Kidney glomerular epithelial cell (primary cell): ENCODE data around the gene ADAMTSL1.

Source experiments
- DNase-seq: peaks from one replicate; lab custom pipeline; 2025; lab: John Stamatoyannopoulos, UW

The ADAMTSL1 gene

DNA sequence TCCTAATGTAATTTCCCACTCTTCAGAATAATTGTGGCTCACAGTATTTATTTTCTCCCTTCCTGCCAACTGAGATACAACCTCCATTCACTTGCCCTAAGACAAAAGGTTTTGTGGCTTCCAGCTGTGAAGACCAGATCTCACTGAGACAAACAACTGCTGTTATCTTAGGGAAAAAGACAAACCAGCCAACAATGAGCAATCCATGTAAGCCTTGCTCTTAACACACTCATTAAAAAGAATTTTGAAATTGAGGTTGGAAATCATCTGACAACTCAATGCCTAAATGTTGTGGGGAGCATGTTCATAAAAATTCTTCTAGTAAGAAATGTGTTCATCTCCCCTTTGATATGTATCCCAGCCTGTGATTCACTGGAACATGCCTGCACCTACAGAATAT, 132.9 kb downstream of the ADAMTSL1 start:
- no peak for DNase-seq

DNA sequence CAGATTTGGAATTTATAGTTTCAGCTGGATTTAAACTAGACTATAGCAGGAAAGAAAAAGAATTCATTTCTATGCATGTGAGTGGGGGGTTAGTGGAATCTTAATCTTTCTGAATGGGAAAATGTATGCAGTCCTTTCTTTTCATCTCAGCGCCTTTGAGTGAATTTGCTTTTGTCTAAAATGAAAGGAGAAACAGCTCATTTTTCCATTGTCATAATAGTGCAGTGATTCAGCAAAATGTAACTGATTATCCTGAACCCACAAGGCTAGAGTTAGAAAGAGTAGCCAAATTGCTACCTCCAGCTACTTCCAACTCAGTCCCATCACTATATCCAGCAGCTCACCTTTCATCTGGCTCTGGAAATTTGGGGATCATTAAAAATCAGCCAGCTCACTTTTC, 134.4 kb downstream of the ADAMTSL1 start:
- DNase-seq: no peak

DNA sequence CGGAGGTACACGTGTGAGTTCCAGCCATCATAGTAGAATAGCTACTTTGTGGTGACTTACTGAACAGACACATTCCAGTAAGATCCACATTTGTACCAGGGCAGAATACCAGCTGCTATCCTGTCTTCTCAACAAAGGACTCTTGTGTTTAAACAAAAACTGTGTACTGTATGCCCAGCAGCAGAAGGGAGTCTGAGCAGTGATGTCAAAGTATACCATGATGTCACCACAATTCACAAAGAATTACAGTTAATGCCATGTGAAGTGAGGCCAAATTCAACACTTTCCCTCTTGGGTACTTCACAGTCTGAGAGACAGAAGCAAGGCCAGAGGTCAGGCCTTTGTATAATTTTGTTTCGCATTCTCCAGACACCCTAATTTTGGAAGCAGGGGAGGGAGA, 137.0 kb downstream of the ADAMTSL1 start:
- DNase-seq: no peak

DNA sequence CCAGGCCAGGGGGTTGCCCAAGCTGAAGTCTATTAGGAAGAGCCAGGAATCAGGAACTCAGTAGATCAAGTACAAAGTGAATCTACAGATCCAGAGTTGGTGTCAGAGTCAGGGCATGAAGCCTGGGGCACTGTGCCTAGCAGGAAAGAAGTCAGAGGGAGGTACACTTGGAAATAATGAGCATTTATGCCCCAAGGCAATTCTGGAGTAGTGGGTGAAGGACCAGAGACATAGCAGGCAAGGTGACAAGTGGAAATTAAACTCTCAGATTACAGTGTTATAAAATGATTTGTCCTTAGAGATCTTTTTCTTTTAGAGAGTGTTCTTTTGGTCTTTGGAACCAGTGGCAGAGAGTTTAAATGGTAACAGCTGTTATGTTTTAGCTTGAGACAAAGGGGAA, 138.0 kb downstream of the ADAMTSL1 start:
- DNase-seq: no peak

DNA sequence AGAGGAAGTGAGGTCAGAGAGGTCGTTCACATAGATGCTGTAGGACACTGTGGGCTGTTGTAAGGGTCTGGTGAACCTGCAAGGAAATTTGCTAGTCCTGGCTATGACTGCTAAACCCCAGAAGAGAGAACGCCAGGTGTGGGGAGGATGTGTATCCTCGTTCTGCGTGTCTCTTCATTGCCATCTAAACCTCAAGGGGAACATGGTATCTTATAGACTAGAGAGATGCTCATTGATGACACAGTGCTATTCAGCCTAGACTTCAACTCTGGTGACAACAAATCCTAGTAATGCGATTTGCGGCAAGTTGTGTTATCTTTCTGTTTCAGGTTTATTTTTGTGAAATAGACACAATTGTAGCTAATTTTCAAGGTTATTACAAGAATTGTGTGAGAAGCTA, 140.2 kb downstream of the ADAMTSL1 start:
- DNase-seq: no peak

DNA sequence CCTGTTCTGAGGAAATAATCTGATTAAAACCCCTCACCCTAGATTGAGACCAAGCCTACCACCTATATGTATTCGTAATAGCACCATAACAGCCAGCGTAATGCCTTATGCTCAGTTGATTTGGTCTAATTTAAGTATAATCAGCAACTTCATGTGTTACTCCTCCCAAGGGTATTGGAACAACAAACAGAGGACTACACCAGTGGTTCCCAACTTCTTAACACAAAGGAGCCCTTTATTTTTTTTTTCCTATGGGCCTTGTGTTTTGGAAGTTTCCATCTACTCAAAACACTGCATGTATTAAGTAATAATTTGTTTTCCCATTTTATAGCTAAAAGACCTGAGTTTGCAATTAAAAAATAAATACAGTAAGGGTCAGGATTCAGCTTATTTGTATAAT, 140.7 kb downstream of the ADAMTSL1 start:
- DNase-seq: no peak

DNA sequence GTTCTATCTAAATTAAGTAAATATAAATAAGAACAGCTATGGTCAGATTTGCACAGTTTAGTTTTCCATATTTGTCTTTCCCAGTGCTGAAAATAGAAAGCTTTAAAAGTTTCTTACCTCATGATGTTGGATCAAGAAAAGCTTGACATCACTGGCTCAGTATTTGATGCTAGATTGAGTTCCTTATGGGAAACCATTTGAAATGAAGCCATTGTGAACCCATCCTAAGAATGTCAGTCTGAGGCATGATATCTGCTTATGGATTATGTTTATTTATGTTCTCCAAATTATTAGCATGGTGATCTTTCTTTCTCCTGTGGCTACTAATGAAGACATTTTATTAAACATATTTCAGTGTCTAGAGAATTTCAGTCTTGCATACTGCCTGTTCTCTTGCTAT, 143.0 kb downstream of the ADAMTSL1 start:
- no peak for DNase-seq

DNA sequence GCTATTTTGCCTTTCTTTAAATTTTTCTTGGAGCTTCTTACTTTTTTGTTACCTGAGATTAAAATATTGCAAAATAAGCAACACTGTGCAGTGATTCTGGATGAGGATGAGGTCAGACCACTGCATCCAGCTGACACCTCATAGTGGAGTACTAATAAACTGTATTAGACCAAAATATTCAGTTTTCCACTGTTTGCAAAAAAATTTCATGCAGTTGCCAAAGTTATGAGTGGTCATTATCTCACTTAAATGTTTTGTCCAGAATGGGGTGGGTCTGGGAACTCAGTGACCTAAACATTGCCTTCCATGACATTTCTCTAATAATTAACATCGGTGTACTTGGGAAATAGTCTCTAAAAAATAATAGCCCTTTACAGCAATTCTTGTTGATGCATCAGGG, 143.8 kb downstream of the ADAMTSL1 start:
- no peak for DNase-seq

DNA sequence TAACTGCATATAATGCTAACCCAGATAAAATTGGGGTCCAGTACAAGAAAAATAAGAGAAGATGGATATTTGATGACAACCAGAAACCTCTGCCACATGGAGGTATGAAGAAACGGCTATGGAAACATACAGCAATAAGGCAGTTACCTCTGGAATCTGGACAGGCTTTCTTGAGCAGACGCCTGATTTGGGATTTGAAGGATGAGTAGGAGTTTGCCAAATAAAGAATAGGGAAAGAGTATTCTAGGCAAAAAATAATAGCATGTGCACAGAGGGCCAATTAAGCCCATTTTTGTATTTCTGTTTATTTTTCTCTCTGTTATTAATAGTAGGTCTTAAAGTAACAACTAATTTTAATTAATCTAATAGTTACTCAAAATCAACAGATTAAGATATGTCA, 144.9 kb downstream of the ADAMTSL1 start:
- no peak for DNase-seq

DNA sequence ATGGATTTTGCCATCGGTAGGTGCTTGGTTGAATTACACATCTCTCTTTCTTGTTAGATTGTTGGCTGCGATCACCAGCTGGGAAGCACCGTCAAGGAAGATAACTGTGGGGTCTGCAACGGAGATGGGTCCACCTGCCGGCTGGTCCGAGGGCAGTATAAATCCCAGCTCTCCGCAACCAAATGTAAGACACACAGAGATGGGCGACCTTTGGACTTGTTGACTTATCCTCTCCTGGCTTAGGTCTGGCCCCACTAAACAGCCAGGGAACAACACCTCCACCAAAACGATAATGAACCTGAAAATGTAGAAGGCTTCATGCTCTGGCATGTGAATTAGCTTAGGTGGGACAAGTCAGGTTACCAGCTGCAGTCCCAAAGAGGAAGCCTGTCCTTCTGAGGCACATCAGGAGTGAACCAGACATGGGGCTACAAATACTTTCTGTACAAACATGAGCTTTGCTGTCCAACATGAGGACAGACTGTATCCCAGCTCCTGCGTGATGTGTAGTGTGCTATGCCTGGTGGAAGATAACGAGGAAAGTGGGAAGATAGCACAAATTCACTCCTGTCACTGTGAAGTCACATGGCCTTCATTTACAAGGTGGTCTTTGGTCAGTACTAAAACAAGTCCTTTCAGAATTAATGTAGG, 148.4 kb downstream of the ADAMTSL1 start:
- no peak for DNase-seq

DNA sequence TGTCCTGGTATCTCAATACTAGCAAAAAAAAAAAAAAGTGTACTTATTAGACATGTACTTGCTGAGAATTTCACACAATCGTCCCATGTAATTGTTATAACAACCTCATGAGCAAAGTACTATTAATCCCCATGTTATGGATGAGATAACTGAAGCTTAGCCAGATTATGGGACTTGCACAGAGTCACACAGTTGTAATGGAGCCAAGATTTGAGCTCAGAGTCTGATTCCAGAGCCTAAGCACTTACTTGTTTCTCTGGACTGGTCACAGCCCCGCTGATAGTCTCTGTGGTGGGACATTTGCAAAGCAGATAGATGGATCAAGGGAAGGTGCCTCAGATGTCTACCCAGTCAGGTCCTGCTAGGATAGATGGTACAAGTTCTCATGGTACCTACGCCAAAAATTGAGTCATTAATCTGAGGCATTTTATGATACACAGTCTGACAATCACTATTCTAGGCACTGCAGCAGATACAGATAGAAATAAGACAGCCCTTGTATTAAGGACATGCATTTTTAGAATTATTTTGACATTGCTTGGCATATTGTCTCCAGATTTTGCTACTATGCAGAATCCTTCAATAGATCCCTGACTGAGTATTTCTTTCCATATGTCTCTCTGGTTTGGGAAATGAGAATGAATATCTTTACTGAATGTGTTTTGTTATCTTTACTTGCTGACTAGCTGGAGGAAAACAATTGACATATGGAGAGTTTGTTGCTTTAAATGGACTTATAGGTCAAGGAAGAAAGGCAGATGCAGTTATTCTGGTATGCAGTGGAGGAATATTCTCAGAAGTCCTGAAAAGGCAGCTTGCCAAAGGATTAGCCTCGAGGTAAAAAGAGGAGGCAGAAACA, 149.5 kb downstream of the ADAMTSL1 start:
- no peak for DNase-seq

DNA sequence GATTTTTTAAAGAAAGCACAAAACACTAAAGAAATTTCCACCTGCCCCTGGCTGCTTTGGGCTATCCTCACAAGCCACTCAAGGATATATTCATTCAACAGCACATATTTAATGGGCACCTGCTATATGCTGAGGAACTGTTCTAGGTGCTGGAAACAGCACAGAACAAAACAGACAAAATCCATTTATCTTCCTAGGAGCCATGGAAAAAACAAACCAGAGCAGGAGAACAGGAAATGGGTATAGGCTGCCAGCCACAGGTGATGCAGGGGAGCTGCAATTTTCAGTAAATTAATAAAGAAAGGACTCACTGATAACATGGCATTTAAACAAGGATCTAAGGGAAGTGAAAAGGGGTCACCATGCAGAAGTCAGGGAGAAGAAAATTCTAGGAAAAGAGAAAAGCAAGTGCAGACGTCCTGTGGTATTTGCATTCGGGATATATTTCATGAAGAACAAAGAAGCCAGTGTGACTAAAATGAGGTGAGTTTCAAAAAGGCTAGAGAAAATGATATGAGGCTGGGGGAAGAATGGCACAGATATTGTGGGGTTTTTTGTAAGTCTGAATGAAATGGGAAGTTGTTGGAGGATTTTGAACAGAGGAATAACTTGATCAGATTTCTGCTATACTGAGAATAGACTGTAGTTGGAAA, 152.2 kb downstream of the ADAMTSL1 start:
- no peak for DNase-seq

DNA sequence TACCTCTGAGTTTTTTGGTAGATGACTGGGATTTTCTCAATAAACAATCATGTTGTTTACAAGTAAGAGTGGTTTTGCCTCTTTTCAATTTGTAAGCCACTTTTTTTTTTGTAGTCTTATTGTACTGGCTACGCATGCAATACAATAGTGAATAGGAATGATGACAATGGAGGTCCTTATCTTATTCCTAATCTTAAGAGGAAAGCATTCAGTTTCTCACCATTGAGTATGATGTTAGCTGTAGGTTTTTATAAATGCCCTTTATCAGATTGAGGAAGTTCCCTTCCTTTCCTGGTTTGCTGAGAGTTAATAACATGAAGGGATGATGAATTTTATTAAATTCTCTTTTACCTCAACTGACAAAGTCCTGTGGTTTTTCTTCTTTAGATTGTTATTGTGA, 155.2 kb downstream of the ADAMTSL1 start:
- DNase-seq: no peak

DNA sequence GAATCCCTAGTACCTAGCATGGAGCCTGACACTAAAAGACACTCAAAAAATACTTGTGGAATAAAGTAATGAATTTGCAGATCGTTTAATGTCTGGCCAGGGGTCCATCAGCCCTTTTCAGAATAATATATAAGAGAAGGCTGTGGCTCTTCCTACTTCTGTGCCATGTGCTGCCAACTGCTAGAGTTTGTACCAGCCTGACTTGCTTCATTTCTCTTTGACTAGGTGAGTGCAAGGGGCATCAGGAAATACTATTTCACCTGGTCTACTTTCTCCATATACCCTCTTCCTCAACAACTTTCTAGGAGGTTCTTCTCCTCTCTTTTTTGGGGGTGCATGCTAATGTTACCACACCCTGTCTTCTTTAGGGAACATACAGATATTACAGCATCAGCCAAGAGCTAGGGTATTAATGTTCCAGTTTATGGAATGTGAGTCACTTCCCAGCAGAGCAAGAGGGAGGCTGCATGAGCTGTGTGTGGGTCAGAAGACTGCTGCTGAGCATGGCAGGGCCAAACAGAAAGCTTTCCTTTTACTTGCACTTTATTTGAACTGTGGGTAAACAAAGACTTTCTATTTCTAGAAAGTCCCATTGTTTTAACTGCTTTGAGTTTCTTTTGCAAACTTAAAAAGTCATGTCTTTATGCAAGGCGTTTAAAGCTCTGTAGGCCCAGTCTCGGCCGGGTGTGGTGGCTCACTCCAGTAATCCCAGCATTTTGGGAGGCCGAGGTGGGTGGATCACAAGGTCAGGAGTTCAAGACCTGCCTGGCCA, 158.9 kb downstream of the ADAMTSL1 start:
- peak; percentile 16 for DNase-seq

DNA sequence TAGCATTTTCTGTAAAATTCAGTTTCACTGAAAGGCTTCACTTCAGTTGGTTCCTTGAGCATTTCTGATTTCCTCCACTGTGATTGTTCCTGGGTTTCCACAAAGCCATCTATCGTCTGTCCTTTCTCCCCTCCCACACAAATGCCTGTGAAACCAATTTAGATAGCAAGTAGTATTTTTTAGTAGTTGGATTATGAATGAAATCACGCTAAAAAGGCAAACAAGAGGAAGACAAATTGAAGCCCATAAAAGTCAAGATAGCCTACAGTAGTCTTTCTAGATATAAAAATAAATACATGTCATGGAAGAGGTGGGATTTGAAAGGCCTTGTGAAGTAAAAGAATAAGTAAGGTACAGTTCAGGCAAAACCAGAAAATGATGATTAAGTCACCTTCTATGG, 162.8 kb downstream of the ADAMTSL1 start:
- no peak for DNase-seq

DNA sequence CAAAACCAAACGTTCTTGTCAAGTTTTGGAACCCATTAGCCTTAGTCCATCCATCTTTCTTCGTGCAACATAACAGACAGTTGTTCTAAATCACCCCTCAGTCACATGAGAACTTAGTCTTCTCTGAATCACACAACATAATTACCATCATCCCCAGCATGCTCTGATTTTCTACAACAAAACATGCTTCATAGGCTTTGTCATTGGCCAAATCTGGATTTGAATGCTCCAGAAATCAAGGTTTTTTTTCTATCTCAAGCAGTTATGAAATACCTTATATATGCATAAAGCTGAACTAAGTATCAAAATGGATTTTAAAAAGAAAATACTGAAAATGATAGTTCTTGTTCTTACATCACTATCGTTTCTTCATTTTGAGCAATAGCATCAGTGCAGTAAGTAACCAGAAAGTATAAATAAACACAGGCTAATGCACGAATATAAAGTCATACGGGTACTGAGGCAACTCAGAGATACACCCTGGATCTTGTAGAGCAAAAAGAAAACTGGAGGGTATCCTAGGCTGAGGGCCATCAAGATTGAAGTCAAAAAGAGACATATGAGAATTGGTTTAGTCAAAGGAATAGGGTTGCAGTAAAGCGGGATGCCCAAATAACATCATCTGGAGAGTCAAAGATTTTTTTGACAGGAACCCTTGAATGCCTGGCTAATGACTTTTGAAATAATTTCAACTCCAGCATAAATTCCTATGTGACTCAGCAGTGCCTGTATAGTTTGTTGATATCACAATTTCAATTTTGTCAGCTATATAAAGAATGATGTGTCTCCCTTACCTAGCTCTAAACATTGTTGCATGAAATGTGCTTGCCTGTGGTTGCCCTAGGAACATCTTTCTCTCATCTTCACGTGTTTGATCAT, 164.7 kb downstream of the ADAMTSL1 start:
- no peak for DNase-seq

DNA sequence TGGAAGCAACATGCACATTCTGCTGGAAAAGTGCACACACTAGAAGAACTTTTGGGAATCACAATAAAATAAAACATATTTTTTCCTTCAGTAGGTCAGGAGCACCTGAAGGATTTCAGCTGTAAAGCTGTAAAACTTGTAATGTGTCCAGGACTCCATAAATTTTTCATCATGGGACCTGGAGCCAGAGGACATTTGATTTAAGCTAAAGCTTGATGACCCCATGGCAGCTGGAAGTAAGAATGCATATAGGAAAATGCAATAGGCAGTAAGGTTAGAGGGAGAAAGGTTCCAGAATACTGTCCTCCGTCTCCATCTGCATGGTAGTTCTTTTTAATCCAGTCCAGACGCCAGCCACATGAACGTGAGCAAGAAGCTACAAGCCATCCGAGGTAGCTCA, 166.0 kb downstream of the ADAMTSL1 start:
- no peak for DNase-seq

DNA sequence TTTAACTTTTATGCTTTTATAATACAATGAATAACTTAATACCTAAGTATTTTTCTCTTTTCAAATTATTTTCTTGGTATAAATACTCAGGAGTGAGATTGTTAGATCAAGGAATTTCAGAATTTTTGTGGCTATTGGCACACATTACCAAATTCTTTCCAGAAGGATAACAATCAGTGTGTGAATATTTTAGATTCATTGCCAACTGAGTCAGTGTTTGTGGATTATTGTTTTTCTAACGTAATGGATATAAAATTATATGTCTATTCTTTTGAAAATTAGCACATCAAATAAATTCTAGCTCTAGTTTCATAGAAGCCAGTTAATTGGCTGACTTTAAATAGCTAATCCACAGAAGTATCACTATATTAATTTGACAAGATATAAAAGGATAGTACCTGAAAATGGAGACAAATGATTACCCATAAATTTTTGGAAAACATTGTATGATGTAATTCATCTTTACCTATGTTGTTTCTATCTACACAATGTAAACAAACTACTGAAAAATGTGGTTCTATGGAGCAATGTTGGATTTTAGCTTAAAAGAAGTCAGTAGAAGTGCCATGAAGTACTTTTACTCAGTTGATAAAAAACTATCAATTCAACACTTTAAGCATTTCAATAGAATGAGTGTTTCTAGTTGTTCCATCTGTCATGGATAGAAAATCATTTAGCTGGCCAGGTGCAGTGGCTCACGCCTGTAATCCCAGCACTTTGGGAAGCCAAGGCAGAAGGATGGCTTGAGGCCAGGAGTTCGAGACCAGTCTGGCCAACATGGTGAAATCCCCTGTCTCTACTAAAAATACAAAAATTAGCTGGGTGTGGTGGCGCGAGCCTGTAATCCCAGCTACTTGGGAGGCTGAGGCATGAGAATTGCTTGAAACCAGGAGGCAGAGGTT, 185.1 kb downstream of the ADAMTSL1 start:
- DNase-seq: peak; percentile 62

DNA sequence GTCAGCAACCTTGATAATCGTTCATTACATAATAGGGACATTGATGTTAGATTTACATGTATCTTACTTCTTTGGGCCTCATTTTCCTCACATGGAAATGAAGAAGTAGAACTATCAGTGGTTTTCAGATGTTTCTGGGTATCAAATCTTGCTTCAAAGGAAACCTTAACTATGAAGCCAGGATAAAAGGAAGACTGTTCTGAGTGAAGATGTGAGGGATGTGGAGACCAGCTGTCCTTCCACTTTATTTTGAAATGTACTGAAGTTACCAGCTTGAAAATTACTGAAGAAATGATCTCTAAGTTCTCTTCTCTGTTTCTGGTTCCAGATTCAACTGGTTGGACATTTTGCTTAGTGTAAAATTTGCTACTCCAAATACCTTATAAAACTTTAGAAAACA, 186.0 kb downstream of the ADAMTSL1 start:
- no peak for DNase-seq

DNA sequence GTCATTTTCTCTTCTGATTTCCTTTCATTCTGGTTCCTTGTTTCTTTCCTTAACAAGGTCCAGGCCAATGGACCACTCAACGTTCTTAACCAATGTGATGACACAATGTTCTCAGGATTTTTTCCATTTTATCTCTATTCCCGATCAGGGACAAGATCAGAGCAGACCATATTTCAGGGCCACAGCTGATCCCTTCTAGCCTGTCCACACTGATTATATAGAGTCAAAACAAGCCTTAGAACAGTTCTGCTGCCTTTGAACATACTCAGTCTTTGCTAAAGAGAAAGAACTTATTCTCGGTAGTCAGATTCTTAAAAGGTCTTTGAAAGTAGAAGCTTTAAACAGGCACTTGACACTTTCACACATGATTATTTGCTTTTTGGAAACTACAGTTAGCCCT, 188.4 kb downstream of the ADAMTSL1 start:
- no peak for DNase-seq
